ENCODE measurements around the gene RGS7. TPM values are rescaled to one million over a fixed set of nuclear protein-coding genes. Genes with fewer than 3 reads are reported as not detected.

Gene RGS7
- polyA plus RNA-seq, 2 of the 4 experiments (the other 2 are of a cell fraction), result 0.08 TPM; not detected in 1

DNA sequence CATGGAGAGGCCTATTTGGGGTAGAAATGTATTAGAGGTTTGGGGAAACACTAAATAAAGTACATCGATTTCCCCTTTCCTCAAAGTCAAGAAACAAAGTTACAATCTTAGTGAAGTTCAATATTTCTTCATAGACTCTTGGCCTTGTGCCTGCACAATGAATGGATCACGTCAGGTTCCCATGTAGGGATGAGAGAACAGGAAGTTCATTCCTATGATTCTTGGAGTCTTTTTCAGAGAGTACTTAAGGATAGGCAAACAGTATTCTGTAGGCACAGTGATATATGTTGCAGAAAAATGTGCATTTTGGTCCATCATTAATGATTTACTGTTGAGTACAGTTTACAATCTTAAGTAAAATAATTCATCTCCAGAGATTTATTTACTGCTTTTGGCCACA, 275.5 kb downstream of the RGS7 start (continued):
- no peak for TF ChIP-seq ATOH8 (CRISPR knock-in tag; IDR thresholded peaks at IDR 0.05; ENCODE audit: low read depth)
- TF ChIP-seq SMC3 (IDR thresholded peaks at IDR 0.05), result no peak
- TF ChIP-seq HOXB5 (CRISPR knock-in tag; IDR thresholded peaks at IDR 0.05), result no peak
- no peak for TF ChIP-seq HES2 (IDR thresholded peaks at IDR 0.05)
- no peak for TF ChIP-seq FOSL2 (IDR thresholded peaks at IDR 0.05)
- no peak for TF ChIP-seq FOSL2 (CRISPR knock-in tag; IDR thresholded peaks at IDR 0.05)
- TF ChIP-seq HOXA7 (CRISPR knock-in tag; IDR thresholded peaks at IDR 0.05), result no peak
- no peak for TF ChIP-seq NFE2L2 (conservative IDR thresholded peaks at IDR 0.05; ENCODE audit: low read length)
- no peak for TF ChIP-seq TFCP2L1 (CRISPR knock-in tag; IDR thresholded peaks at IDR 0.05)
- no peak for TF ChIP-seq CBX8 (IDR thresholded peaks at IDR 0.05)
- no peak for TF ChIP-seq NPAS2 (CRISPR knock-in tag; IDR thresholded peaks at IDR 0.05; ENCODE audit: borderline replicate concordance)

- CTCF ChIA-PET, result interaction anchor here (0.7 kb wide), 1 partner anchor 8 kb away, joined by 3 read pairs; no protein-coding TSS in a partner anchor
- no peak for DNase-seq (ENCODE audit: low read depth in 1 of 2, low spot score in 1 of 2)
- no peak overlapping the region for H3K27ac ChIP-seq
- H3K4me2 ChIP-seq, result no peak overlapping the region
- ATAC-seq, result no peak
- no peaks in the 10 kb centered on the region for H3K4me1 ChIP-seq
- POLR2A ChIA-PET, result no interaction called here
- no peak for TF ChIP-seq POLR2A (IDR thresholded peaks at IDR 0.05; ENCODE audit: low read length)
- no peak for TF ChIP-seq SREBF2 (IDR thresholded peaks at IDR 0.05)
- TF ChIP-seq, protein P1, sequence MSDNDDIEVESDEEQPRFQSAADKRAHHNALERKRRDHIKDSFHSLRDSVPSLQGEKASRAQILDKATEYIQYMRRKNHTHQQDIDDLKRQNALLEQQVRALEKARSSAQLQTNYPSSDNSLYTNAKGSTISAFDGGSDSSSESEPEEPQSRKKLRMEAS (IDR thresholded peaks at IDR 0.05), result no peak
- no peak for FAIRE-seq
- no peaks in the 10 kb centered on the region for H3K9me3 ChIP-seq
- WGBS (ENCODE audit: missing lambda C conversion rate), result 63% methylated on average over 1 of the region's 1 CpG
- no peak overlapping the region for H3K4me3 ChIP-seq
These were observed 277.5 kb downstream of the RGS7 start for GRCh38 chr1:241079459-241079858.

- no peak overlapping the region for H3K27ac ChIP-seq
- ChIA-PET CTCF (interaction anchor here (0.7 kb wide), 1 partner anchor 8 kb away, joined by 3 read pairs; no protein-coding TSS in a partner anchor), POLR2A (no interaction called here)
- DNase-seq (ENCODE audit: low read depth in 1 of 2, low spot score in 1 of 2), result no peak
- no peak overlapping the region for H3K4me3 ChIP-seq
- no peaks in the 10 kb centered on the region for H3K4me1 ChIP-seq
- no peaks in the 10 kb centered on the region for H3K9me3 ChIP-seq
- TF ChIP-seq RARB (CRISPR knock-in tag; IDR thresholded peaks at IDR 0.05) (no peak), ATOH8 (CRISPR knock-in tag; IDR thresholded peaks at IDR 0.05; ENCODE audit: low read depth) (no peak), NPAS2 (CRISPR knock-in tag; IDR thresholded peaks at IDR 0.05; ENCODE audit: borderline replicate concordance) (no peak)
- 33% methylated on average over 8 of the region's 8 CpGs for WGBS (ENCODE audit: missing lambda C conversion rate)
- no peak for FAIRE-seq
- no peak for ATAC-seq
- no peak overlapping the region for H3K4me2 ChIP-seq
These were observed 278.0 kb downstream of the RGS7 start for GRCh38 chr1:241079047-241079446.

DNA sequence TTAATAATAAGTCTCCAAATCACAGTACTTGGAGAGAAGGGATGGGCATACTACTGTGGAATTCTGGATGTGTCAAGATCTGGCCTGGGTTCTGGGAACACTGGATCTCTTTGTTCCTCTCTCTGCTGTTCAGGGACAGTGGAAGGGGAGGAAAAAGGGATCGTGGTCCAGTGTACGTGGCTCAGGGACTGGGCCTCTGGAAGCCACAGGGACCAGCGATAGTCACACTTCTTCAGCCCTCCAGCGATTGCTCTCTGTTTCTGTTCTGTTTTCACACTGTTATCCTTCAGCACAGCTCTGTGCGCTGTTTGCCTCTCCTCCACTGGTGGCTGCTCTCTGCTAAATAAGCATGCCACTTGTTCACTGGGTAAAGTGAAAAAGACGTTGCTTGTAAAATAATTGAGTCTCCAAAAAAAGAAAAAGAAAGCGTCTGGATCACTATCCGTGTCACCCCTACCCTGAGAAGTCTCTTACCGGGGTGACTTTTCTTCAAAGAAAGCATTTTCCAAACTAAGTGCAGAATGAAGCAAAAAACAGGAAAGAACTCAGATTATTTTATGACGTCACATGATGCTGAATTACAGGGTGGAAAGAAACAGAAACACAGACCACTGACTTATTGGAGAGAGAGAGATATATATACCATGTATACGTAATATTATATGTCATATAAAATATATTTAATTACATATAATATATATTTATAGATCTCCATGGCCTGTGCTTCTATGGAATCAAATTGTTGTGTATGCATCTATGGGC, 279.4 kb downstream of the RGS7 start:
- ChIA-PET CTCF (no interaction called here), POLR2A (no interaction called here)
- FAIRE-seq (no peak), ATAC-seq (no peak; a peak in 1 of 6 replicates), DNase-seq (ENCODE audit: low read depth in 1 of 2, low spot score in 1 of 2) (no peak)
- WGBS (ENCODE audit: missing lambda C conversion rate), result 43% methylated on average over 11 of the region's 11 CpGs
- Histone ChIP-seq H3K9me3 (no peaks in the 10 kb centered on the region), H3K4me2 (no peak overlapping the region), H3K4me3 (no peak overlapping the region), H3K27ac (no peak overlapping the region), H3K4me1 (no peaks in the 10 kb centered on the region)
- TF ChIP-seq, protein P2, sequence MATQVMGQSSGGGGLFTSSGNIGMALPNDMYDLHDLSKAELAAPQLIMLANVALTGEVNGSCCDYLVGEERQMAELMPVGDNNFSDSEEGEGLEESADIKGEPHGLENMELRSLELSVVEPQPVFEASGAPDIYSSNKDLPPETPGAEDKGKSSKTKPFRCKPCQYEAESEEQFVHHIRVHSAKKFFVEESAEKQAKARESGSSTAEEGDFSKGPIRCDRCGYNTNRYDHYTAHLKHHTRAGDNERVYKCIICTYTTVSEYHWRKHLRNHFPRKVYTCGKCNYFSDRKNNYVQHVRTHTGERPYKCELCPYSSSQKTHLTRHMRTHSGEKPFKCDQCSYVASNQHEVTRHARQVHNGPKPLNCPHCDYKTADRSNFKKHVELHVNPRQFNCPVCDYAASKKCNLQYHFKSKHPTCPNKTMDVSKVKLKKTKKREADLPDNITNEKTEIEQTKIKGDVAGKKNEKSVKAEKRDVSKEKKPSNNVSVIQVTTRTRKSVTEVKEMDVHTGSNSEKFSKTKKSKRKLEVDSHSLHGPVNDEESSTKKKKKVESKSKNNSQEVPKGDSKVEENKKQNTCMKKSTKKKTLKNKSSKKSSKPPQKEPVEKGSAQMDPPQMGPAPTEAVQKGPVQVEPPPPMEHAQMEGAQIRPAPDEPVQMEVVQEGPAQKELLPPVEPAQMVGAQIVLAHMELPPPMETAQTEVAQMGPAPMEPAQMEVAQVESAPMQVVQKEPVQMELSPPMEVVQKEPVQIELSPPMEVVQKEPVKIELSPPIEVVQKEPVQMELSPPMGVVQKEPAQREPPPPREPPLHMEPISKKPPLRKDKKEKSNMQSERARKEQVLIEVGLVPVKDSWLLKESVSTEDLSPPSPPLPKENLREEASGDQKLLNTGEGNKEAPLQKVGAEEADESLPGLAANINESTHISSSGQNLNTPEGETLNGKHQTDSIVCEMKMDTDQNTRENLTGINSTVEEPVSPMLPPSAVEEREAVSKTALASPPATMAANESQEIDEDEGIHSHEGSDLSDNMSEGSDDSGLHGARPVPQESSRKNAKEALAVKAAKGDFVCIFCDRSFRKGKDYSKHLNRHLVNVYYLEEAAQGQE (IDR thresholded peaks at IDR 0.05), result no peak
- TF ChIP-seq FOSL2 (IDR thresholded peaks at IDR 0.05), result no peak
- TF ChIP-seq FOSL2 (CRISPR knock-in tag; IDR thresholded peaks at IDR 0.05), result no peak
- no peak for TF ChIP-seq NR3C1 (IDR thresholded peaks at IDR 0.05)
- no peak for TF ChIP-seq JUNB (IDR thresholded peaks at IDR 0.05)
- TF ChIP-seq, protein P3, sequence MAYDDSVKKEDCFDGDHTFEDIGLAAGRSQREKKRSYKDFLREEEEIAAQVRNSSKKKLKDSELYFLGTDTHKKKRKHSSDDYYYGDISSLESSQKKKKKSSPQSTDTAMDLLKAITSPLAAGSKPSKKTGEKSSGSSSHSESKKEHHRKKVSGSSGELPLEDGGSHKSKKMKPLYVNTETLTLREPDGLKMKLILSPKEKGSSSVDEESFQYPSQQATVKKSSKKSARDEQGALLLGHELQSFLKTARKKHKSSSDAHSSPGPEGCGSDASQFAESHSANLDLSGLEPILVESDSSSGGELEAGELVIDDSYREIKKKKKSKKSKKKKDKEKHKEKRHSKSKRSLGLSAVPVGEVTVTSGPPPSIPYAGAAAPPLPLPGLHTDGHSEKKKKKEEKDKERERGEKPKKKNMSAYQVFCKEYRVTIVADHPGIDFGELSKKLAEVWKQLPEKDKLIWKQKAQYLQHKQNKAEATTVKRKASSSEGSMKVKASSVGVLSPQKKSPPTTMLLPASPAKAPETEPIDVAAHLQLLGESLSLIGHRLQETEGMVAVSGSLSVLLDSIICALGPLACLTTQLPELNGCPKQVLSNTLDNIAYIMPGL (CRISPR knock-in tag; IDR thresholded peaks at IDR 0.05; ENCODE audit: borderline replicate concordance), result no peak
- TF ChIP-seq CBX2 (IDR thresholded peaks at IDR 0.05; ENCODE audit: borderline replicate concordance, low read depth), result no peak
- no peak for TF ChIP-seq HOXA7 (CRISPR knock-in tag; IDR thresholded peaks at IDR 0.05)
- TF ChIP-seq KDM1A (IDR thresholded peaks at IDR 0.05; ENCODE audit: low read depth), result no peak
- TF ChIP-seq RNF2 (IDR thresholded peaks at IDR 0.05; ENCODE audit: borderline replicate concordance, low read depth), result no peak
- TF ChIP-seq FOXS1 (CRISPR knock-in tag; IDR thresholded peaks at IDR 0.05), result no peak
- TF ChIP-seq TFCP2L1 (CRISPR knock-in tag; IDR thresholded peaks at IDR 0.05), result no peak
- TF ChIP-seq RCOR1 (IDR thresholded peaks at IDR 0.05; ENCODE audit: low read depth, low read length), result no peak
- no peak for TF ChIP-seq RAD21 (conservative IDR thresholded peaks at IDR 0.05 in 1 of 2, IDR thresholded peaks at IDR 0.05 in 1 of 2)
